Esophagus muscularis mucosa (tissue), 3 donors: ENCODE results near the gene RABL2B.
"Not testable (repeated sequence)": the region's sequence is repeated elsewhere in the genome, so short reads cannot be mapped to it uniquely, and the experiment has no call there.

Experiments
- CTCF ChIP-seq, 3 experiments: fragments of 200-600 bp in 2 of 3; fragments of 450-650 bp in 1 of 3; sonication (generic) in 2 of 3; IDR thresholded peaks; one replicate each; pipeline ENCODE4 v1.5.1; 2017 to 2019; ENCODE audit warnings: antibody characterized with exemption in 3 of 3, mild to moderate bottlenecking in 2 of 3, moderate library complexity in 1 of 3
- POLR2A ChIP-seq: fragments of 450-650 bp; IDR thresholded peaks from one replicate; pipeline ENCODE4 v1.6.1; 2017; ENCODE audit warnings: antibody characterized with exemption, moderate library complexity, mild to moderate bottlenecking, low read depth

GRCh38 chr22:50755251-50755650 lies 28.2 kb downstream of the RABL2B start:
- not testable (repeated sequence) for TF ChIP-seq POLR2A; CTCF (IDR thresholded peaks at IDR 0.05)
